8988T (cell line): Measurements from ENCODE around the gene NTRK1.
A peak's percentile ranks its signal among the peaks of the same experiment; 100 is the strongest.
"Not testable (repeated sequence)": the region's sequence is repeated elsewhere in the genome, so short reads cannot be mapped to it uniquely, and the experiment has no call there.

Experiments
- DNase-seq: peaks from one replicate; pipeline ENCODE4 v3.0.0; 2011

The NTRK1 gene

DNA sequence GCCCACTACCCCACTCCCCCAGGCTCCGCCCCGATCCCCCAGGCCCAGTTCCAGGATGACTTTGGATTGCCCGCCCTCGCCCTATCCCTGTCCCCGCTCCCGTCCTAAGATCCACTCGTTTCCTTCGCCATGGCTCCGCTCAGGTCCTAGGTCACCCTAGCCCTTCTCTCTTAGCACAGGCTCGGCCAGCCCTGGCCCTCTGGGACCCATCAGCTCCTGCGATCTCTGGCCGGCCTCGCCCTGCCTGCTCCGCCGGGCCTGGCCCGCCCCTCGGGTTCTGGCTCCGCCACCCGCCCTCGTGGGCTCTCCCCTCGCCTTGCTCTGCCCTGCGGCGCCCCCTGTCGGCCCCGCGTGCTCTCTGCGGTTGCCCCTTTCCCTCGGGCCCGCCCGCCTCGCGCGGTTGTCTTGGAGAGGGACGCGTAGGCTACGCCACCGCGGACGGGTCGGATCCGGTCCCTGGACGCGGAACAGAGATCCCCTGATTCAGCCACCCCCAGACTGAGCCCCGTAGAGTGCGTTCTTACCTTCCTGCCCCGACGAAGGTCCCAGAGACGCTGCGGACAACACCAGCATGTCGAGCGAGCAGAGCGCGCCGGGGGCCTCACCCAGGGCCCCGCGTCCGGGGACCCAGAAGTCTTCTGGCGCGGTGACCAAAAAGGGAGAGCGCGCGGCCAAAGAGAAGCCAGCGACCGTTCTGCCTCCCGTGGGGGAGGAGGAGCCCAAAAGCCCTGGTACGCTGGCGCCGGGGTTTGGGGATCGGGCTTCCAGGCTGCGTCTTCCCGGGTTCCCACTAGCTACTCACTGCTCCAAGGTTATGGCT lies 59.8 kb downstream of the NTRK1 start, which contains the start of gene LRRC71:
TSS of gene LRRC71 (plus strand) at position 400 of the 820 bp plus-strand sequence. CDS start at position 572, 172 bp downstream.
- DNase-seq: peak; percentile 98

GRCh38 chr1:156921053-156921529 lies 60.4 kb downstream of the NTRK1 start:
- no peak for DNase-seq

GRCh38 chr1:156922986-156923669 lies 62.5 kb downstream of the NTRK1 start:
- no peak for DNase-seq

GRCh38 chr1:156923670-156924477 lies 63.2 kb downstream of the NTRK1 start:
- no peak for DNase-seq

DNA sequence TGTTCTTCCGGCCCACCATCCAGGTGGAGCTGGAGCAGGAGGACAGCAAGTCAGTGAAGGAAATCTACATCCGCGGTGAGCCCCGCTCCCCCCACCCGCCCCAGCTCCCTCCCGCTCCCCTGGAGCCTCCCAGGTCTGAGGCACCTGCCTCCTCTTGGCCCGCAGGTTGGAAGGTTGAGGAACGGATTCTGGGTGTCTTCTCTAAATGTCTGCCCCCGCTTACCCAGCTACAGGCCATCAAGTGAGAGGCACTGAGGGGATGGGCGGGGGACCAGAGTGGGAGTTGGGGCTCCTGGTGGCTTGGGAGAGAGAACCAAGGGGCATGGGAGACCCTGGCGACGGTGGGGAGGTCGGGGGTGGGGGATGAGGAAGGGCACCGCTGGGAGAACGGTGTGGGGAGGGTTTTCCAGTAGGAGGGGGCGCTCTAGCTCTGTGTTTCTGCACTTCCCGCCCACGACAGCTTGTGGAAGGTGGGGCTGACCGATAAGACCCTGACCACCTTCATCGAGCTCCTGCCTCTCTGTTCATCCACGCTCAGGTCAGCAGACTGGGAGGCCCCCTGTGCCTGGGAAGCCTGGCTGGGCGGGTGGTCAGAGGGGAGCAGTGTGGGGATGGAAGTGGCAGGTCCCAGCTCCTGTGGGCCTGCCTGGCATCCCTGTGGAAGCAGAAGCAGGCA lies 64.0 kb downstream of the NTRK1 start:
- DNase-seq: no peak

- DNase-seq: no peak
Observed at GRCh38 chr1:156925154-156926010, 64.7 kb downstream of the NTRK1 start.

DNA sequence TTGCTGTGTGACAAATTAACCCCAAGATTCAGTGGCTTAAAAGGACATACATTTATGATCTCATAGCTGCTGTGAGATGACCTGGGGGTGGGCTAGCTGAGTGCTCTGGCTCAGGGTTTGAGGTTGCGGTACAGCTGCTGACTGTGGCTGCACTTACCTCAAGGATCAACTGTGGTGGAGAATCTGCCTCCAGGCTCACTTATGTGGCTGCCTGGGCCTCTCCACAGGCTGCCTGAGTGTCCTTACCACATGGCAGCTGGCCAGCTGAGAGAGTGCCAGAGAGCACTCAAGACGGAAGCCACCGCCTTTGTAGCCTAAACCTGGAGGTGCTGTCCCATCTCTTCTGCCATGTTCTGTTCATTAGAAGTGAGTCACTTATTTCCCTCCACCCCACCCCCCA lies 65.5 kb downstream of the NTRK1 start:
- no peak for DNase-seq

GRCh38 chr1:156926695-156927094 lies 66.0 kb downstream of the NTRK1 start:
- not testable (repeated sequence) for DNase-seq

DNA sequence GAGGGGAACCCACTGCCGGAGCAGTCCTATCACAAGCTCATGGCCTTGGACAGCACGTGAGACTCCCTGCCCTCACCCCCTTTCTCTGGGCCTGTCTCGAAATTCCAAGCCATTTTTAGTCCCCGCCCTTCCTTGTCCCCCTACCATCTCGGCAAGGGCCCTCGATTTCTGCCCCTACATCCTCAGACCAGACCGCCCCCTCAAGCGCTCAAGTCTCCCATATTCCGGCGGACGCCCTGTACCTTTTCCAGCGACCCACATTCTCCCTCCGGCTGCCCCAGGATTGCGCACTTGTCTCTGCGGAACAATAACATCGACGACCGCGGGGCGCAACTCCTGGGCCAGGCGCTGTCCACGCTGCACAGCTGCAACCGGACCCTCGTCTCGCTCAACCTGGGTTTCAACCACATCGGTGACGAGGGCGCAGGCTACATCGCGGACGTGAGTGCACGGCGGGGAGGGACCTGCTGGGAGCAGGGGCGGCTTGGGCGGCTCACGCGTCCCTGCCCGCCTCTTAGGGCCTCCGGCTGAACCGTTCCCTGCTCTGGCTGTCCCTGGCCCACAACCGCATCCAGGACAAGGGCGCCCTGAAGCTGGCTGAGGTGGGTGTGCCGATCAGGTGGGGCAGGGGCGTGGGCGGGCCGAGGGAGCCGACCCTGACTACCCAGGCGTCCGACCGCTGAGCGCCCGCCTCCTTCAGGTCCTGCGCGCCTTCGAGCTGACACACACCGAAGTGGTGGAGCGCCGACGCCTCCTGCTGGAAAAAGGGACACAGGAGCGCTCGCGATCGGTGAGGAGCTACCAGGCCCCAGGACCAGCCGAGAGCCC lies 66.8 kb downstream of the NTRK1 start:
- peak; percentile 84 for DNase-seq

- no peak for DNase-seq
Observed at GRCh38 chr1:156928043-156928602, 67.5 kb downstream of the NTRK1 start.

GRCh38 chr1:156929596-156930238 lies 69.1 kb downstream of the NTRK1 start:
- DNase-seq: no peak

- DNase-seq: no peak
Observed at GRCh38 chr1:156930483-156930882, 69.8 kb downstream of the NTRK1 start.
